Umbilical cord (tissue), 2 donors: ENCODE results near the gene UQCRH. TPM values are rescaled to one million over a fixed set of nuclear protein-coding genes. Genes with fewer than 3 reads are reported as not detected.

ENCODE experiments used
- DNase-seq: peaks from one replicate; pipeline ENCODE4 v3.0.0-alpha.2; 2015; ENCODE audit warnings: low spot score
- total RNA-seq: library from RNA; depleted of rRNA; stranded (reverse); fragments of >200 nt; gene quantifications from one replicate; pipeline ENCODE4 v1.2.3, GENCODE V29; 2014; ENCODE audit warnings: low replicate concordance; ENCODE audit not compliant: insufficient read depth

Gene UQCRH
- total RNA-seq: 218 TPM

GRCh38 chr1:46303038-46303871 is at the start of gene UQCRH, which contains the start of gene LRRC41:
UQCRH (plus strand) TSS chr1:46303698; CDS start chr1:46303767, 69 bp downstream.
LRRC41 (minus strand) TSS chr1:46303616; CDS start chr1:46303322, 294 bp downstream.
- DNase-seq: peak; percentile 98

- DNase-seq: no peak
These were observed 48.8 kb upstream of the UQCRH start for GRCh38 chr1:46254668-46255067.

- no peak for DNase-seq
These were observed 47.0 kb upstream of the UQCRH start for GRCh38 chr1:46256523-46256922.

- DNase-seq: no peak
These were observed 41.0 kb upstream of the UQCRH start for GRCh38 chr1:46262508-46262907.

- DNase-seq: no peak
These were observed 40.4 kb upstream of the UQCRH start for GRCh38 chr1:46263146-46263545.

- no peak for DNase-seq
These were observed 34.9 kb upstream of the UQCRH start for GRCh38 chr1:46268578-46268977.

- DNase-seq: no peak
These were observed 29.1 kb upstream of the UQCRH start for GRCh38 chr1:46274225-46275029.

GRCh38 chr1:46275030-46275337 is 28.5 kb upstream of the UQCRH start:
- DNase-seq: no peak

GRCh38 chr1:46277658-46278373 is 25.7 kb upstream of the UQCRH start:
- no peak for DNase-seq

- no peak for DNase-seq
These were observed 24.7 kb upstream of the UQCRH start for GRCh38 chr1:46278807-46279206.

- no peak for DNase-seq
These were observed 23.4 kb upstream of the UQCRH start for GRCh38 chr1:46280092-46280491.

GRCh38 chr1:46281021-46281420 is 22.5 kb upstream of the UQCRH start:
- no peak for DNase-seq

GRCh38 chr1:46284058-46284457 is 19.4 kb upstream of the UQCRH start:
- no peak for DNase-seq

GRCh38 chr1:46284597-46285564 is 18.6 kb upstream of the UQCRH start:
- no peak for DNase-seq

GRCh38 chr1:46285730-46286477 is 17.6 kb upstream of the UQCRH start:
- DNase-seq: no peak

GRCh38 chr1:46288485-46289133 is 14.9 kb upstream of the UQCRH start:
- DNase-seq: no peak

GRCh38 chr1:46289134-46289494 is 14.4 kb upstream of the UQCRH start:
- no peak for DNase-seq

GRCh38 chr1:46289976-46290375 is 13.5 kb upstream of the UQCRH start:
- no peak for DNase-seq

- no peak for DNase-seq
These were observed 8.2 kb upstream of the UQCRH start for GRCh38 chr1:46295306-46295705.

- no peak for DNase-seq
These were observed 5.1 kb upstream of the UQCRH start for GRCh38 chr1:46298387-46298786.
